ENCODE measurements around the gene IER5.

- TF ChIP-seq CTCF (IDR thresholded peaks at IDR 0.05; ENCODE audit: poor library complexity, severe bottlenecking) (no peak), POLR2AphosphoS5 (IDR thresholded peaks at IDR 0.05) (no peak), TAF1 (IDR thresholded peaks at IDR 0.05; ENCODE audit: low read depth) (no peak), EP300 (conservative IDR thresholded peaks at IDR 0.05; ENCODE audit: poor library complexity, severe bottlenecking) (no peak), EZH2 (IDR thresholded peaks at IDR 0.05; ENCODE audit: borderline replicate concordance, insufficient read depth, low read length, poor library complexity, severe bottlenecking) (no peak), MXI1 (conservative IDR thresholded peaks at IDR 0.05; ENCODE audit: poor library complexity, severe bottlenecking) (no peak)
Measured at GRCh38 chr1:181133969-181134418, 45.5 kb downstream of the IER5 start.
